Measurements from ENCODE around the gene DDX25. TPM values are rescaled to one million over a fixed set of nuclear protein-coding genes. Genes with fewer than 3 reads are reported as not detected.

Gene DDX25
- total and polyA plus RNA-seq, 2 of the 8 experiments (the other 6 are each of a cell fraction or from before 2014, with no cell fraction given), result 17.6 to 17.9 TPM

DNA sequence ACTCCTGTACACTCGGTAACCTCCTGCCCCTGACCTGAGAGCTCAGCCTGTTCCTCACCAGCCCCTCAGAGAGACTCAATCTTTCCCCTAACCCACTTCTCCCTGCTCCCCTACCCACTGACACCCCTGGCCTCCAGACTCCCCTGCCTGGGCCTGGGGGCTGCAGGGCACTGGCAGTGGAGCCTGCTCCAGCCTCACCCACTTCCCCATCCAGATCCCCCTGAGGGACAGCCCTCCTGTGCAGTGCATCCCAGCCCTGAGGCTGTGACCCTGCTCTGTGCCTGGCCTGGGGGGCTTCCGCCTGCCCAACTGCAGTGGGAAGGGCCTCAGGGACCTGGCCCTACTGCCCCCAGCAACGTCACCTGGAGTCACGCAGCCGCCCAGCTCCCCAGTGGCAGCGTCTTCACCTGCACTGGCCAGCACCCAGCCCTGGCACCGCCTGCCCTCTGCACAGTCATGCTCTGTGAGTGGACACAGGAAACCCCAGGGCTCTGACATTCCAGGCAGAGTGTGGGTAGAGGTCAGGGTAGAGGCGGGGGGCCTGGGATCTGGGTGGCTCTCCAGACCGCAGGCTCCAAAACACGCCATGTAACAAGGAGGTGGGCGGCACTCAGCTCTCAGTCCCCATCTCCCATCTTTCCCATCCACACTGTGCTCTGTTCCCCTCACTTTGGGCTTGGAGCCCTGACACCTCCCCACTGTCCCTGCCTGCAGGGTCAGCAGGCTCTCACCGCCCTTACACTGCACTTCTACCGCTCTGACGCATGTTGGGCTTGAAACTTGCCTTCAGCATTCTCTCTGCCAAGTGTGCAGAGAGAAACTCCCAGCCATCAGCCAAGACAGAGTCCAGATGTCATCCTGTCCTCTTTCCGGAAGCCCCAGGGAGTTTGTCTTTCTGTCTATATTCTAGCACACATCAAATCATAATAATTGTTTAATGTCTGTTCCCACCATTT is 46.7 kb downstream of the DDX25 start:
- DNase-seq (ENCODE audit: low read depth in 1 of 2, low spot score in 2 of 2) (no peak), FAIRE-seq (no peak)
- H3K9ac ChIP-seq (replicated peaks in 1 of 4; ENCODE audit: extremely low read depth in 1 of 4, low read depth in 3 of 4, low read length in 3 of 4), result no peak overlapping the region
- peak overlapping the region; percentile 15 for H4K8ac ChIP-seq (ENCODE audit: extremely low read depth, insufficient read depth, low read length)
- H3K4ac ChIP-seq (replicated peaks; ENCODE audit: insufficient read length, low read depth, low read length), result no peak overlapping the region
- no peaks in the 10 kb centered on the region for H3K27me3 ChIP-seq (replicated peaks in 1 of 4; ENCODE audit: control insufficient read depth in 3 of 4, extremely low read depth in 1 of 4, insufficient read depth in 3 of 4, low read length in 3 of 4)
- no peak overlapping the region for H4K5ac ChIP-seq (ENCODE audit: insufficient read length, low read depth, low read length)
- no peak overlapping the region for H3K23ac ChIP-seq (ENCODE audit: insufficient read length)
- H3K4me2 ChIP-seq (ENCODE audit: insufficient read depth in 1 of 2, low read depth in 2 of 2, low read length in 2 of 2), result no peak overlapping the region
- H3K27ac ChIP-seq (ENCODE audit: low read depth, low read length), result no peak overlapping the region
- no peak overlapping the region for H2BK15ac ChIP-seq (ENCODE audit: low read length)
- no peaks in the 10 kb centered on the region for H3K9me3 ChIP-seq (ENCODE audit: insufficient read depth in 2 of 2, low read depth in 1 of 2, low read length in 1 of 2)
- H2AFZ ChIP-seq (ENCODE audit: low read length), result no peak overlapping the region
- H3K56ac ChIP-seq (replicated peaks; ENCODE audit: insufficient read length, low read depth, low read length), result no peak overlapping the region
- no peaks in the 10 kb centered on the region for H3K79me1 ChIP-seq (ENCODE audit: low read depth, low read length)
- H4K20me1 ChIP-seq (replicated peaks in 1 of 2; ENCODE audit: control insufficient read depth in 1 of 2, insufficient read depth in 2 of 2, low read length in 2 of 2), result no peaks in the 10 kb centered on the region
- CTCF ChIA-PET (ENCODE audit: partially characterized antibody), result interaction anchor here (0.6 to 3.8 kb wide), 5 partner anchors 8 to 580 kb away, joined by 3 to 31 read pairs (median 4); no protein-coding TSS in a partner anchor
- no peak overlapping the region for H3K18ac ChIP-seq (ENCODE audit: extremely low read depth, low read length)
- H3K23me2 ChIP-seq (ENCODE audit: low read depth, low read length), result no peaks in the 10 kb centered on the region
- H3K79me2 ChIP-seq (ENCODE audit: control insufficient read depth in 1 of 2, insufficient read depth in 2 of 2, low read length in 2 of 2), result no peaks in the 10 kb centered on the region
- no peak overlapping the region for H3K4me3 ChIP-seq (ENCODE audit: extremely low read depth in 1 of 4, insufficient read depth in 2 of 4, low read depth in 3 of 4, low read length in 4 of 4)
- POLR2A ChIA-PET (ENCODE audit: partially characterized antibody), result interaction anchor here (1.5 to 1.8 kb wide), 2 partner anchors 9 kb away, joined by 4 to 5 read pairs; no protein-coding TSS in a partner anchor
- peaks cover 0 to 2% (median 0%) of the 10 kb centered on the region in 4 experiments; a peak in 3 of 7 replicates for H3K4me1 ChIP-seq (replicated peaks in 1 of 4; ENCODE audit: control insufficient read depth in 3 of 4, insufficient read depth in 4 of 4, low read length in 3 of 4)
- no peak overlapping the region for H2AK5ac ChIP-seq (ENCODE audit: low read depth, low read length)
- no peaks in the 10 kb centered on the region; a peak in 1 of 8 replicates for H3K36me3 ChIP-seq (ENCODE audit: control insufficient read depth in 2 of 4, insufficient read depth in 4 of 4, low read length in 3 of 4)
- no peak overlapping the region for H3K14ac ChIP-seq (ENCODE audit: insufficient read length)
- H4K91ac ChIP-seq (replicated peaks; ENCODE audit: insufficient read length, low read length), result peak overlapping the region; percentile 10
- no peak overlapping the region for H2BK120ac ChIP-seq (replicated peaks; ENCODE audit: low read depth, low read length)
- WGBS, 2 experiments (ENCODE audit: extremely low coverage in 1 of 2, insufficient coverage in 1 of 2, insufficient read length in 1 of 2, insufficient replicate concordance in 2 of 2, low coverage in 1 of 2, low lambda C conversion rate in 2 of 2, missing lambda C conversion rate in 1 of 2), result 91% methylated on average over 11 of the region's 15 CpGs; no CpG with 5 or more reads in 1 of the 2 experiments
- H2BK12ac ChIP-seq (ENCODE audit: low read depth, low read length), result no peak overlapping the region
- H2BK5ac ChIP-seq (ENCODE audit: low read depth, low read length), result peak overlapping the region; percentile 37; the same call in 1 of the 2 replicates
- no peak overlapping the region for H2BK20ac ChIP-seq (ENCODE audit: low read length)
- TF ChIP-seq POLR2AphosphoS5 (IDR thresholded peaks at IDR 0.05; ENCODE audit: low read depth, low read length), result no peak
- TF ChIP-seq TAF1 (IDR thresholded peaks at IDR 0.05; ENCODE audit: low read depth, low read length), result no peak
- TF ChIP-seq SIN3A (conservative IDR thresholded peaks at IDR 0.05 in 1 of 2, IDR thresholded peaks at IDR 0.05 in 1 of 2; ENCODE audit: low read depth in 1 of 2, low read length in 2 of 2), result no peak
- no peak for TF ChIP-seq CHD2 (IDR thresholded peaks at IDR 0.05; ENCODE audit: low read length)
- TF ChIP-seq KDM4A (IDR thresholded peaks at IDR 0.05; ENCODE audit: low read depth, low read length, severe bottlenecking), result no peak
- TF ChIP-seq KDM5A (IDR thresholded peaks at IDR 0.05; ENCODE audit: low read length), result no peak
- TF ChIP-seq RNF2 (IDR thresholded peaks at IDR 0.05; ENCODE audit: borderline replicate concordance, low read depth, low read length, missing control alignments, poor library complexity, severe bottlenecking), result no peak
- no peak for TF ChIP-seq BACH1 (IDR thresholded peaks at IDR 0.05; ENCODE audit: low read length)
